GM23338 (cell line): ENCODE results near the gene ATN1. TPM values are rescaled to one million over a fixed set of nuclear protein-coding genes. Genes with fewer than 3 reads are reported as not detected.

Source experiments
- ATAC-seq: fragments of 200-7000 bp; cut with Tn5 transposase; 3 replicates; pipeline ENCODE4 v1.9.1; 2020
- DNase-seq: peaks from one replicate; pipeline ENCODE4 v3.0.0-alpha.2; 2015; ENCODE audit warnings: low spot score
- H2AFZ ChIP-seq: fragments of 200-600 bp; sonication (generic); 2 replicates; pipeline ENCODE4 v1.8.0; 2016; ENCODE audit warnings: antibody characterized with exemption, mild to moderate bottlenecking, moderate library complexity
- H3F3A ChIP-seq: fragments of 200-600 bp; sonication (generic); replicated peaks from 2 replicates; pipeline ENCODE4 v1.8.0; 2017; ENCODE audit warnings: antibody characterized with exemption, mixed run types, low read depth
- H3K27ac ChIP-seq: fragments of 200-600 bp; sonication (generic); 2 replicates; pipeline ENCODE4 v1.6.1; 2016; ENCODE audit warnings: low read depth
- H3K27me3 ChIP-seq: fragments of 200-600 bp; sonication (generic); 2 replicates; pipeline ENCODE4 v1.8.0; 2016; ENCODE audit warnings: mild to moderate bottlenecking, mixed run types, moderate library complexity; ENCODE audit not compliant: insufficient read depth
- H3K36me3 ChIP-seq: fragments of 200-600 bp; sonication (generic); 2 replicates; pipeline ENCODE4 v1.8.0; 2016; ENCODE audit warnings: mild to moderate bottlenecking; ENCODE audit not compliant: insufficient read depth
- H3K4me1 ChIP-seq: fragments of 200-600 bp; sonication (generic); 2 replicates; pipeline ENCODE4 v1.8.0; 2016; ENCODE audit warnings: mild to moderate bottlenecking, moderate library complexity; ENCODE audit not compliant: insufficient read depth
- H3K4me2 ChIP-seq: fragments of 200-600 bp; sonication (generic); 2 replicates; pipeline ENCODE4 v1.7.1; 2017; ENCODE audit warnings: mixed run types
- H3K4me3 ChIP-seq: fragments of 200-600 bp; sonication (generic); 2 replicates; pipeline ENCODE4 v1.6.1; 2016; ENCODE audit warnings: mixed run types
- H3K79me2 ChIP-seq: fragments of 200-600 bp; sonication (generic); replicated peaks from 2 replicates; pipeline ENCODE4 v1.8.0; 2017; ENCODE audit warnings: mild to moderate bottlenecking; ENCODE audit not compliant: insufficient read depth
- H3K9me2 ChIP-seq: fragments of 200-600 bp; sonication (generic); 2 replicates; pipeline ENCODE4 v1.8.0; 2017; ENCODE audit not compliant: insufficient read depth
- H4K20me1 ChIP-seq: fragments of 200-600 bp; sonication (generic); replicated peaks from 2 replicates; pipeline ENCODE4 v1.8.0; 2017; ENCODE audit warnings: mild to moderate bottlenecking; ENCODE audit not compliant: insufficient read depth
- H3K27ac Mint-ChIP-seq: 2 replicates; pipeline ENCODE4 v1.8.0; 2020; ENCODE audit warnings: inconsistent platforms, mild to moderate bottlenecking, moderate library complexity, mixed read lengths
- H3K27me3 Mint-ChIP-seq: 3 replicates; pipeline ENCODE4 v1.8.0; 2022; ENCODE audit warnings: low read depth, mild to moderate bottlenecking, moderate library complexity, mixed read lengths, inconsistent platforms; ENCODE audit not compliant: insufficient read depth, poor library complexity
- H3K36me3 Mint-ChIP-seq: 3 replicates; pipeline ENCODE4 v1.8.0; 2021; ENCODE audit warnings: low read depth, mild to moderate bottlenecking, inconsistent platforms, moderate library complexity, mixed read lengths
- H3K4me1 Mint-ChIP-seq: 3 replicates; pipeline ENCODE4 v1.8.0; 2020; ENCODE audit warnings: mild to moderate bottlenecking, inconsistent platforms, mixed read lengths
- H3K4me3 Mint-ChIP-seq: 3 replicates; pipeline ENCODE4 v1.8.0; 2021; ENCODE audit warnings: moderate library complexity, mild to moderate bottlenecking, inconsistent platforms, mixed read lengths
- H3K9me3 Mint-ChIP-seq: 3 replicates; pipeline ENCODE4 v1.8.0; 2020; ENCODE audit warnings: moderate library complexity, mild to moderate bottlenecking, inconsistent platforms, mixed read lengths
- CREB1 ChIP-seq: fragments of 250-450 bp; sonication (Bioruptor Pico); IDR thresholded peaks from 2 replicates; pipeline ENCODE4 v1.5.0; 2020; ENCODE audit warnings: low read depth, mild to moderate bottlenecking, moderate library complexity
- EZH2 ChIP-seq: fragments of 200-600 bp; sonication (generic); IDR thresholded peaks from one replicate; pipeline ENCODE4 v1.8.0; 2017; ENCODE audit warnings: antibody characterized with exemption, mild to moderate bottlenecking, low read depth; ENCODE audit not compliant: unreplicated experiment
- EZH2phosphoT487 ChIP-seq: fragments of 200-600 bp; sonication (generic); IDR thresholded peaks from one replicate; pipeline ENCODE4 v1.8.1; 2018; ENCODE audit warnings: antibody characterized with exemption; ENCODE audit not compliant: unreplicated experiment
- JUNB ChIP-seq: IDR thresholded peaks from one replicate; pipeline ENCODE4 v1.6.1; 2016; ENCODE audit warnings: antibody characterized with exemption; ENCODE audit not compliant: unreplicated experiment
- NANOG ChIP-seq: IDR thresholded peaks from 2 replicates; pipeline ENCODE4 v1.6.1; 2016; ENCODE audit warnings: antibody characterized with exemption, borderline replicate concordance
- POLR2AphosphoS5 ChIP-seq: IDR thresholded peaks from 2 replicates; pipeline ENCODE4 v1.6.1; 2016; ENCODE audit warnings: antibody characterized with exemption, low read depth
- STAT1 ChIP-seq: IDR thresholded peaks from one replicate; pipeline ENCODE4 v1.6.1; 2016; ENCODE audit warnings: antibody characterized with exemption; ENCODE audit not compliant: unreplicated experiment
- ZNF114 ChIP-seq: fragments of 250-450 bp; sonication (Bioruptor Pico); IDR thresholded peaks from 2 replicates; pipeline ENCODE4 v1.5.0; 2020; ENCODE audit warnings: mild to moderate bottlenecking, moderate library complexity
- ZNF331 ChIP-seq: fragments of 250-450 bp; sonication (Bioruptor Pico); IDR thresholded peaks from 2 replicates; pipeline ENCODE4 v1.5.0; 2020; ENCODE audit warnings: low read depth, mild to moderate bottlenecking, moderate library complexity
- polyA plus RNA-seq: library from polyadenylated mRNA; unstranded; fragments of >200 nt; fragmentation: Nextera tagmentation; extraction: Ambion mirVana; gene quantifications from 2 replicates; pipeline ENCODE4 v1.2.1, GENCODE V29; 2016
- total RNA-seq: library from RNA; depleted of rRNA; stranded (reverse); fragments of >200 nt; shearing (Covaris generic); gene quantifications from 2 replicates; pipeline ENCODE4 v1.2.3, GENCODE V29; 2014
- TF ChIP-seq, protein P1 (sequence below): IDR thresholded peaks from 2 replicates; pipeline ENCODE4 v1.6.1; 2016; ENCODE audit warnings: antibody characterized with exemption
- TF ChIP-seq, protein P2 (sequence below), 2 experiments: fragments of 200-600 bp in 1 of 2; sonication (generic) in 1 of 2; conservative IDR thresholded peaks; 2 replicates each; pipeline versions ENCODE4 v1.5.1 to v1.6.1; 2016 to 2017; ENCODE audit warnings: antibody characterized with exemption in 2 of 2, low read depth in 2 of 2, mild to moderate bottlenecking in 2 of 2, moderate library complexity in 1 of 2
- TF ChIP-seq, protein P3 (sequence below): fragments of 250-450 bp; sonication (Bioruptor Pico); IDR thresholded peaks from 2 replicates; pipeline ENCODE4 v1.5.0; 2020; ENCODE audit warnings: mild to moderate bottlenecking, moderate library complexity
- TF ChIP-seq, protein P4 (sequence below): IDR thresholded peaks from one replicate; pipeline ENCODE4 v1.6.1; 2018; ENCODE audit warnings: antibody characterized with exemption; ENCODE audit not compliant: unreplicated experiment

Gene ATN1
- total and polyA plus RNA-seq, 2 experiments from 2014 or later: 27.2 to 49.6 TPM

DNA sequence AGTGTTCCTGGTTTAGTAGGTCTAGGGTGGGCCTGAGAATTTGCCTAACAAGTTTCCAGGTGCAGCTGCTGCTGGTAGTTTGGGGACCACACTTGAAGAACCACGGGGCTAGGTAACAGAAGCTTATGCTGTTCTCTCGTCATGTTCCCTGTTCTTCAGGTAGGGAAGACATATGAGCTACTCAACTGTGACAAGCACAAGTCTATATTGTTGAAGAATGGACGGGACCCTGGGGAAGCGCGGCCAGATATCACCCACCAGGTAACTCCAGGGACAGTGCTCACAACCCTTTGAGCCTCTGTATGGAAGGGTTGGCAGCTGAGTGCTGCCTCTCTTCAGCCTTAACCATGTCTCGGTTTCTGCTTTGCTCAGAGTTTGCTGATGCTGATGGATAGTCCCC lies 46.4 kb downstream of the ATN1 start:
- H3K4me3 ChIP-seq: no peak overlapping the region
- Mint-ChIP-seq H3K27me3 (peaks cover 18% of the 10 kb centered on the region), H3K36me3 (peaks cover 84% of the 10 kb centered on the region), H3K9me3 (peaks cover 2% of the 10 kb centered on the region; the same call in 1 of the 3 replicates), H3K4me3 (no peak overlapping the region), H3K4me1 (peaks cover 17% of the 10 kb centered on the region), H3K27ac (no peak overlapping the region; the same call in 1 of the 2 replicates)
- H3F3A ChIP-seq: peaks cover 37% of the 10 kb centered on the region
- H3K27me3 ChIP-seq: no peaks in the 10 kb centered on the region
- H2AFZ ChIP-seq: no peak overlapping the region
- peaks cover 27% of the 10 kb centered on the region for H3K36me3 ChIP-seq
- H3K79me2 ChIP-seq: peaks cover 37% of the 10 kb centered on the region
- DNase-seq (no peak), ATAC-seq (no peak)
- H3K4me2 ChIP-seq: no peak overlapping the region
- H3K4me1 ChIP-seq: peaks cover 15% of the 10 kb centered on the region
- TF ChIP-seq, protein P1, sequence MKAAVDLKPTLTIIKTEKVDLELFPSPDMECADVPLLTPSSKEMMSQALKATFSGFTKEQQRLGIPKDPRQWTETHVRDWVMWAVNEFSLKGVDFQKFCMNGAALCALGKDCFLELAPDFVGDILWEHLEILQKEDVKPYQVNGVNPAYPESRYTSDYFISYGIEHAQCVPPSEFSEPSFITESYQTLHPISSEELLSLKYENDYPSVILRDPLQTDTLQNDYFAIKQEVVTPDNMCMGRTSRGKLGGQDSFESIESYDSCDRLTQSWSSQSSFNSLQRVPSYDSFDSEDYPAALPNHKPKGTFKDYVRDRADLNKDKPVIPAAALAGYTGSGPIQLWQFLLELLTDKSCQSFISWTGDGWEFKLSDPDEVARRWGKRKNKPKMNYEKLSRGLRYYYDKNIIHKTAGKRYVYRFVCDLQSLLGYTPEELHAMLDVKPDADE: no peak
- TF ChIP-seq STAT1: no peak
- TF ChIP-seq ZNF114 (CRISPR knock-in tag): no peak
- no peak for TF ChIP-seq JUNB
- no peak for TF ChIP-seq EZH2
- TF ChIP-seq NANOG: no peak
- TF ChIP-seq, protein P2, sequence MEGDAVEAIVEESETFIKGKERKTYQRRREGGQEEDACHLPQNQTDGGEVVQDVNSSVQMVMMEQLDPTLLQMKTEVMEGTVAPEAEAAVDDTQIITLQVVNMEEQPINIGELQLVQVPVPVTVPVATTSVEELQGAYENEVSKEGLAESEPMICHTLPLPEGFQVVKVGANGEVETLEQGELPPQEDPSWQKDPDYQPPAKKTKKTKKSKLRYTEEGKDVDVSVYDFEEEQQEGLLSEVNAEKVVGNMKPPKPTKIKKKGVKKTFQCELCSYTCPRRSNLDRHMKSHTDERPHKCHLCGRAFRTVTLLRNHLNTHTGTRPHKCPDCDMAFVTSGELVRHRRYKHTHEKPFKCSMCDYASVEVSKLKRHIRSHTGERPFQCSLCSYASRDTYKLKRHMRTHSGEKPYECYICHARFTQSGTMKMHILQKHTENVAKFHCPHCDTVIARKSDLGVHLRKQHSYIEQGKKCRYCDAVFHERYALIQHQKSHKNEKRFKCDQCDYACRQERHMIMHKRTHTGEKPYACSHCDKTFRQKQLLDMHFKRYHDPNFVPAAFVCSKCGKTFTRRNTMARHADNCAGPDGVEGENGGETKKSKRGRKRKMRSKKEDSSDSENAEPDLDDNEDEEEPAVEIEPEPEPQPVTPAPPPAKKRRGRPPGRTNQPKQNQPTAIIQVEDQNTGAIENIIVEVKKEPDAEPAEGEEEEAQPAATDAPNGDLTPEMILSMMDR (conservative IDR thresholded peaks at IDR 0.05; ENCODE audit: low read depth in 2 of 2): no peak
- TF ChIP-seq, protein P3, sequence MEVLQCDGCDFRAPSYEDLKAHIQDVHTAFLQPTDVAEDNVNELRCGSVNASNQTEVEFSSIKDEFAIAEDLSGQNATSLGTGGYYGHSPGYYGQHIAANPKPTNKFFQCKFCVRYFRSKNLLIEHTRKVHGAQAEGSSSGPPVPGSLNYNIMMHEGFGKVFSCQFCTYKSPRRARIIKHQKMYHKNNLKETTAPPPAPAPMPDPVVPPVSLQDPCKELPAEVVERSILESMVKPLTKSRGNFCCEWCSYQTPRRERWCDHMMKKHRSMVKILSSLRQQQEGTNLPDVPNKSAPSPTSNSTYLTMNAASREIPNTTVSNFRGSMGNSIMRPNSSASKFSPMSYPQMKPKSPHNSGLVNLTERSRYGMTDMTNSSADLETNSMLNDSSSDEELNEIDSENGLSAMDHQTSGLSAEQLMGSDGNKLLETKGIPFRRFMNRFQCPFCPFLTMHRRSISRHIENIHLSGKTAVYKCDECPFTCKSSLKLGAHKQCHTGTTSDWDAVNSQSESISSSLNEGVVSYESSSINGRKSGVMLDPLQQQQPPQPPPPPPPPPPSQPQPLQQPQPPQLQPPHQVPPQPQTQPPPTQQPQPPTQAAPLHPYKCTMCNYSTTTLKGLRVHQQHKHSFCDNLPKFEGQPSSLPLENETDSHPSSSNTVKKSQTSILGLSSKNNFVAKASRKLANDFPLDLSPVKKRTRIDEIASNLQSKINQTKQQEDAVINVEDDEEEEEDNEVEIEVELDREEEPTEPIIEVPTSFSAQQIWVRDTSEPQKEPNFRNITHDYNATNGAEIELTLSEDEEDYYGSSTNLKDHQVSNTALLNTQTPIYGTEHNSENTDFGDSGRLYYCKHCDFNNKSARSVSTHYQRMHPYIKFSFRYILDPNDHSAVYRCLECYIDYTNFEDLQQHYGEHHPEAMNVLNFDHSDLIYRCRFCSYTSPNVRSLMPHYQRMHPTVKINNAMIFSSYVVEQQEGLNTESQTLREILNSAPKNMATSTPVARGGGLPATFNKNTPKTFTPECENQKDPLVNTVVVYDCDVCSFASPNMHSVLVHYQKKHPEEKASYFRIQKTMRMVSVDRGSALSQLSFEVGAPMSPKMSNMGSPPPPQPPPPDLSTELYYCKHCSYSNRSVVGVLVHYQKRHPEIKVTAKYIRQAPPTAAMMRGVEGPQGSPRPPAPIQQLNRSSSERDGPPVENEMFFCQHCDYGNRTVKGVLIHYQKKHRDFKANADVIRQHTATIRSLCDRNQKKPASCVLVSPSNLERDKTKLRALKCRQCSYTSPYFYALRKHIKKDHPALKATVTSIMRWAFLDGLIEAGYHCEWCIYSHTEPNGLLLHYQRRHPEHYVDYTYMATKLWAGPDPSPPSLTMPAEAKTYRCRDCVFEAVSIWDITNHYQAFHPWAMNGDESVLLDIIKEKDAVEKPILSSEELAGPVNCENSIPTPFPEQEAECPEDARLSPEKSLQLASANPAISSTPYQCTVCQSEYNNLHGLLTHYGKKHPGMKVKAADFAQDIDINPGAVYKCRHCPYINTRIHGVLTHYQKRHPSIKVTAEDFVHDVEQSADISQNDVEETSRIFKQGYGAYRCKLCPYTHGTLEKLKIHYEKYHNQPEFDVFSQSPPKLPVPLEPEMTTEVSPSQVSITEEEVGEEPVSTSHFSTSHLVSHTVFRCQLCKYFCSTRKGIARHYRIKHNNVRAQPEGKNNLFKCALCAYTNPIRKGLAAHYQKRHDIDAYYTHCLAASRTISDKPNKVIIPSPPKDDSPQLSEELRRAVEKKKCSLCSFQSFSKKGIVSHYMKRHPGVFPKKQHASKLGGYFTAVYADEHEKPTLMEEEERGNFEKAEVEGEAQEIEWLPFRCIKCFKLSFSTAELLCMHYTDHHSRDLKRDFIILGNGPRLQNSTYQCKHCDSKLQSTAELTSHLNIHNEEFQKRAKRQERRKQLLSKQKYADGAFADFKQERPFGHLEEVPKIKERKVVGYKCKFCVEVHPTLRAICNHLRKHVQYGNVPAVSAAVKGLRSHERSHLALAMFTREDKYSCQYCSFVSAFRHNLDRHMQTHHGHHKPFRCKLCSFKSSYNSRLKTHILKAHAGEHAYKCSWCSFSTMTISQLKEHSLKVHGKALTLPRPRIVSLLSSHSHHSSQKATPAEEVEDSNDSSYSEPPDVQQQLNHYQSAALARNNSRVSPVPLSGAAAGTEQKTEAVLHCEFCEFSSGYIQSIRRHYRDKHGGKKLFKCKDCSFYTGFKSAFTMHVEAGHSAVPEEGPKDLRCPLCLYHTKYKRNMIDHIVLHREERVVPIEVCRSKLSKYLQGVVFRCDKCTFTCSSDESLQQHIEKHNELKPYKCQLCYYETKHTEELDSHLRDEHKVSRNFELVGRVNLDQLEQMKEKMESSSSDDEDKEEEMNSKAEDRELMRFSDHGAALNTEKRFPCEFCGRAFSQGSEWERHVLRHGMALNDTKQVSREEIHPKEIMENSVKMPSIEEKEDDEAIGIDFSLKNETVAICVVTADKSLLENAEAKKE: no peak
- no peak for TF ChIP-seq CREB1 (CRISPR knock-in tag)
- TF ChIP-seq, protein P4, sequence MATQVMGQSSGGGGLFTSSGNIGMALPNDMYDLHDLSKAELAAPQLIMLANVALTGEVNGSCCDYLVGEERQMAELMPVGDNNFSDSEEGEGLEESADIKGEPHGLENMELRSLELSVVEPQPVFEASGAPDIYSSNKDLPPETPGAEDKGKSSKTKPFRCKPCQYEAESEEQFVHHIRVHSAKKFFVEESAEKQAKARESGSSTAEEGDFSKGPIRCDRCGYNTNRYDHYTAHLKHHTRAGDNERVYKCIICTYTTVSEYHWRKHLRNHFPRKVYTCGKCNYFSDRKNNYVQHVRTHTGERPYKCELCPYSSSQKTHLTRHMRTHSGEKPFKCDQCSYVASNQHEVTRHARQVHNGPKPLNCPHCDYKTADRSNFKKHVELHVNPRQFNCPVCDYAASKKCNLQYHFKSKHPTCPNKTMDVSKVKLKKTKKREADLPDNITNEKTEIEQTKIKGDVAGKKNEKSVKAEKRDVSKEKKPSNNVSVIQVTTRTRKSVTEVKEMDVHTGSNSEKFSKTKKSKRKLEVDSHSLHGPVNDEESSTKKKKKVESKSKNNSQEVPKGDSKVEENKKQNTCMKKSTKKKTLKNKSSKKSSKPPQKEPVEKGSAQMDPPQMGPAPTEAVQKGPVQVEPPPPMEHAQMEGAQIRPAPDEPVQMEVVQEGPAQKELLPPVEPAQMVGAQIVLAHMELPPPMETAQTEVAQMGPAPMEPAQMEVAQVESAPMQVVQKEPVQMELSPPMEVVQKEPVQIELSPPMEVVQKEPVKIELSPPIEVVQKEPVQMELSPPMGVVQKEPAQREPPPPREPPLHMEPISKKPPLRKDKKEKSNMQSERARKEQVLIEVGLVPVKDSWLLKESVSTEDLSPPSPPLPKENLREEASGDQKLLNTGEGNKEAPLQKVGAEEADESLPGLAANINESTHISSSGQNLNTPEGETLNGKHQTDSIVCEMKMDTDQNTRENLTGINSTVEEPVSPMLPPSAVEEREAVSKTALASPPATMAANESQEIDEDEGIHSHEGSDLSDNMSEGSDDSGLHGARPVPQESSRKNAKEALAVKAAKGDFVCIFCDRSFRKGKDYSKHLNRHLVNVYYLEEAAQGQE: no peak
- no peak for TF ChIP-seq POLR2AphosphoS5
- TF ChIP-seq ZNF331: no peak
- TF ChIP-seq EZH2phosphoT487: no peak
- no peak overlapping the region for H3K27ac ChIP-seq
- H4K20me1 ChIP-seq: peaks cover 20% of the 10 kb centered on the region; the same call in 1 of the 2 replicates
- no peaks in the 10 kb centered on the region for H3K9me2 ChIP-seq
